ENCODE results near the gene TKTL2. TPM values are rescaled to one million over a fixed set of nuclear protein-coding genes. Genes with fewer than 3 reads are reported as not detected.

Gene TKTL2
- total RNA-seq, 1 experiment from 2014 or later: not detected

DNA sequence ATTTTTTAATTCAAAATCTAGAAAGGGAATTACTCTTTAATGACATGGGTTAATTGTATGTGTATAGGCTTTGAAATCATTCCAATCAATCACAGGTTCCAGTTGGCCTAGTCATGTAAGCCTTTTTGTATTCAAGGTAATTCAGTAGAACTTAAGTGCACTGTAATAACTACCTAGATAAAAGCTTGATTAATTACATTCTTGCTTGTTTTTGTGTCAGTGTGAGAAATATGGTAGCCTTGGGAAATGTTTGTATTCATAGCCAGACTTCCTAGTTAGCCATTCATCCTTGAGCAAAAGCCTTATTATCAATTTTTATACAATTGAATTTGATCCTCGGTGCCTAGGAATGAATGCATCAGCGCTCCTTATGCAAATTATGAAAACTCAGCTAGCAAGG lies 33.5 kb downstream of the TKTL2 start:
- Histone ChIP-seq H3K18ac (ENCODE audit: insufficient read length, low read depth, low read length) (no peak overlapping the region), H3K23me2 (ENCODE audit: insufficient read length, low read depth, low read length, poor library complexity, severe bottlenecking) (no peaks in the 10 kb centered on the region), H4K91ac (ENCODE audit: insufficient read length, low read depth, low read length) (no peak overlapping the region), H3K9ac (ENCODE audit: extremely low read depth, insufficient read length, low read length) (no peak overlapping the region), H3K27me3 (ENCODE audit: insufficient read depth, low read length) (no peaks in the 10 kb centered on the region; the same call in 1 of the 2 replicates), H4K5ac (ENCODE audit: insufficient read length, low read depth, low read length) (no peak overlapping the region), H2BK20ac (ENCODE audit: low read depth, low read length, poor library complexity, severe bottlenecking) (no peak overlapping the region), H3K4me1 (ENCODE audit: insufficient read depth, low read length) (no peaks in the 10 kb centered on the region), H3K14ac (ENCODE audit: insufficient read depth, low read length) (no peak overlapping the region), H3K56ac (ENCODE audit: insufficient read length, low read depth, low read length) (no peak overlapping the region), H2AFZ (ENCODE audit: low read length) (no peak overlapping the region), H3K4ac (ENCODE audit: low read depth, low read length) (no peak overlapping the region), H3K79me2 (ENCODE audit: insufficient read depth, low read length) (no peaks in the 10 kb centered on the region), H4K8ac (replicated peaks; ENCODE audit: insufficient read length, low read depth, low read length) (no peak overlapping the region), H2BK12ac (ENCODE audit: insufficient read length, low read depth, low read length) (no peak overlapping the region), H2BK120ac (ENCODE audit: low read depth, low read length, poor library complexity, severe bottlenecking) (no peak overlapping the region), H3T11ph (ENCODE audit: low read length) (no peak overlapping the region), H2AK5ac (ENCODE audit: insufficient read length, low read length) (no peak overlapping the region), H3K23ac (ENCODE audit: insufficient read length, low read depth, low read length) (no peak overlapping the region), H4K20me1 (ENCODE audit: control insufficient read depth, insufficient read depth, insufficient read length) (no peaks in the 10 kb centered on the region), H3K4me2 (ENCODE audit: insufficient read depth, insufficient read length, low read length) (no peak overlapping the region), H2BK15ac (ENCODE audit: low read depth, low read length) (no peak overlapping the region), H3K79me1 (ENCODE audit: insufficient read depth, low read depth, low read length, poor library complexity, severe bottlenecking) (no peaks in the 10 kb centered on the region), H3K27ac (ENCODE audit: insufficient read length, low read depth, low read length) (no peak overlapping the region), H3K9me3 (ENCODE audit: control insufficient read depth, low read depth, low read length) (no peaks in the 10 kb centered on the region), H2BK5ac (ENCODE audit: insufficient read length, low read length) (no peak overlapping the region)
- H3K9me3 Mint-ChIP-seq: no peaks in the 10 kb centered on the region
- no peak for TF ChIP-seq CTCF (conservative IDR thresholded peaks at IDR 0.05)
- no peaks in the 10 kb centered on the region for H3K27me3 Mint-ChIP-seq (ENCODE audit: low read depth)
- H3K36me3 Mint-ChIP-seq (ENCODE audit: insufficient read depth in 1 of 3, low read depth in 3 of 3): no peaks in the 10 kb centered on the region
- DNase-seq: no peak
- WGBS (ENCODE audit: extremely low coverage, insufficient read length, low lambda C conversion rate): no CpG with 5 or more reads among the region's 2 CpGs
- peaks cover 4% of the 10 kb centered on the region in 2 experiments; a peak in 3 of 4 replicates for H3K4me1 Mint-ChIP-seq
- no peak overlapping the region for H3K4me3 Mint-ChIP-seq
- H3K27ac Mint-ChIP-seq: no peak overlapping the region

Other genes starting within 250 kb of the TKTL2 start
- 24.0 and 27.3 TPM in 2 replicates for gene NPY1R, start 141.2 kb downstream of the TKTL2 start, total RNA-seq (2021)
- 4.2 and 5.7 TPM in 2 replicates for gene NPY5R, start 129.9 kb downstream of the TKTL2 start, total RNA-seq (2021)
- gene TMA16, start 20.9 kb upstream of the TKTL2 start, total RNA-seq (2021): 60.1 and 61.3 TPM in 2 replicates

Data from H9 (cell line).